ENCODE measurements around the gene C16orf92. TPM values are rescaled to one million over a fixed set of nuclear protein-coding genes. Genes with fewer than 3 reads are reported as not detected.
A peak's percentile ranks its signal among the peaks of the same experiment; 100 is the strongest.
"Not testable (repeated sequence)": the region's sequence is repeated elsewhere in the genome, so short reads cannot be mapped to it uniquely, and the experiment has no call there.

Gene C16orf92
- total and polyA plus RNA-seq, 5 donors, result not detected

GRCh38 chr16:30007378-30007895 is 15.6 kb upstream of the C16orf92 start:
- Histone ChIP-seq H3K9me3 (ENCODE audit: control insufficient read depth, low read length) (no peaks in the 10 kb centered on the region), H3K4me1 (ENCODE audit: control insufficient read depth, insufficient read depth, low read length) (no peaks in the 10 kb centered on the region), H3K27ac (ENCODE audit: low read length) (no peak overlapping the region), H3K27me3 (ENCODE audit: control insufficient read depth, insufficient read depth) (no peaks in the 10 kb centered on the region), H3K4me3 (ENCODE audit: low read length) (no peak overlapping the region)
- DNase-seq (peak in 1 of 3 donors; percentile 22), ATAC-seq (no peak)
- intact Hi-C loops (cut with DNase I), result no loop called here
- 70% methylated on average over 11 of the region's 11 CpGs for WGBS

GRCh38 chr16:30009085-30009862 is 13.7 kb upstream of the C16orf92 start:
- peak in 2 of 3 donors; percentile 45 to 49 for DNase-seq
- H3K27ac ChIP-seq (ENCODE audit: low read length), result no peak overlapping the region
- intact Hi-C loops (cut with DNase I), result no loop called here
- H3K9me3 ChIP-seq (ENCODE audit: control insufficient read depth, low read length), result no peaks in the 10 kb centered on the region
- H3K27me3 ChIP-seq (ENCODE audit: control insufficient read depth, insufficient read depth), result no peaks in the 10 kb centered on the region
- ATAC-seq, result no peak
- no peak overlapping the region for H3K4me3 ChIP-seq (ENCODE audit: low read length)
- 43% methylated on average over 26 of the region's 26 CpGs for WGBS
- H3K4me1 ChIP-seq (ENCODE audit: control insufficient read depth, insufficient read depth, low read length), result no peaks in the 10 kb centered on the region

DNA sequence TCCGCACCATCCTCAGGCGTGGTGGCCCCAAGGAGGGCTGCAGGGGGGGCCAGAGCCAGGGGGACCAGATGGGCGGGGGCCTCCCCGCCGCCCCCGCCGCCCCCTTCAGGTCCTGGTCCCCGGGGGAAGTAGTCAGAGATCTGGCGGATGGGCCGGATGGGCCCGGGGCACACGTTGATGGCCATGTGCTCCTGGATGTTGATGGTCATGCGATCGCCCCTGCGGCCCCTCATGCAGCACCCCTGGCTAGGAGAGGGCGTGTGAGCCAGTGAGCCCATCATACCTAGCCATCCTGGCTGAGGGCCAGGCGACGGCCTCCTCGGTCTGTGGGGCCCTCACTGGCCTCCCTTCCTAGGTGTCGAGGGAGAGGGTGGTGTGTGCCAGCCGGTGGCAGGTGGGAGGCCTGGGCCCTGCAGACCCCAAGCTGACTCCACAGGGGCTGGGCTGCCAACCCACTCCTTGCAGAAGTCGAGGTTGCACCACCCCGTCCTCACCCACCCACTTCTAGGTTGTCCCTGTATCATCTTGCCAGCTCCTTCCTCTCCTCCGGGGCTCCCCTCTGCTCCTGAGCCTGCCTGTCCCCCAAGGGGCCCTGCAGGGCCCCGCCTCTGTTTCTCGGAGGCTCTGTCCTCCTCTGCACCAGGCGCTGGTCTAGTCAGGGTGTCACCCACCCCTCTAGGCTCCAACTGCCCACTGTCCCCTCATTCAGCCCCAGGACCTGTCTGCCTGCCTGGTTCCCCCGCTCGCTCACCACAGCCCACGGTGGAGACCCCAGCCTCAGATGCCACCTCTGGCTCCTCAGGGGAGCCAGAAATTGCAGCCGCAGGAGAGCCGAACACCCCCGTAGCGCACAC is 12.8 kb upstream of the C16orf92 start:
- ATAC-seq (no peak), DNase-seq (peak in 2 of 3 donors; percentile 56 to 59)
- Histone ChIP-seq H3K27ac (ENCODE audit: low read length) (no peak overlapping the region), H3K27me3 (ENCODE audit: control insufficient read depth, insufficient read depth) (no peaks in the 10 kb centered on the region), H3K4me1 (ENCODE audit: control insufficient read depth, insufficient read depth, low read length) (no peaks in the 10 kb centered on the region), H3K4me3 (ENCODE audit: low read length) (peak overlapping the region; percentile 31), H3K9me3 (ENCODE audit: control insufficient read depth, low read length) (no peaks in the 10 kb centered on the region)
- intact Hi-C loops (cut with DNase I), result no loop called here
- 24% methylated on average over 34 of the region's 34 CpGs for WGBS

DNA sequence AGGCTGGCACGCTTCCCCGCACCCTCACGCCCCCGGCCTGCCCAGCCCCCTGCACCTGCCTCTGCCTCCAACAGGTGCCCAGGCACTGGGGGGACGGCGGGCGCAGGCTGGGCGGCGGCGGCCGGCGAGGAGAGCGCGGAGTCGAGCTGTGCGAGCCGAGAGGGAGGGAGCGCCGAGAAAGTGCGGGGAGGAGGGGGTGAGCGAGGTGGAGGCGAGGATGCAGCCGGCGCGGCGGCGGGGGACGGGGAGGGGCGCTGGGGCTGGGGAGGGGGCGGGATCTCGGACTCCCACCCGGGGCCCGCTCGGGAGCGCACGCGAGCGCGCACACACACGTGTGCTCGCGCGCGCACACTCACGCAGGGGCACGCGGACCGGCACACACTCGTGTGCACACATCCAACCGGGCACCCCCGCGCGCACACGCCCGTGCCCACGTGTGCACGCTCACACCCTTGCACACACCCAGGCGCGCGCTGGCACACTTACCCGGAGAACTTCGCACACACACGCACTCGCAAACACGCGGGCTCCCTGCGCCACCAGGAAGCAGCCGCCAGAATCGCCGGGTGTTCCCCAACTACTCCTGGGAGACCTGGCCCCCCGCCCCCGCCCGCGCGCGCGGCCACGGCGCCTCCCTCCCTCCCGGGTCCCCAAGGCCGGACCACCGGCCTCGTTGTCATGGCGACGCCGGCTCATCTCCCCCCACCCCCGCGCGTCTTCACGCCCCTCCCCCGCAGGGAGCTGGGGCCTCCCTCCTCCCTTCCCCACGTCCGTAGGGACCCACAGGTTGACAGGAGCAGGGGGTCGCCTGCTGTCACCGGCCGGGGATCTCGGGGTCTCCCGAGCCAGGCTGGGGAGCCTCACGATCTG is 11.9 kb upstream of the C16orf92 start, which contains the start of gene DOC2A:
Gene DOC2A (minus strand): TSS at position 184 of the 870 bp plus-strand sequence. CDS start 805 bp downstream, outside the sequence.
- under 1% methylated on average over 99 of the region's 99 CpGs for WGBS
- no peaks in the 10 kb centered on the region for H3K27me3 ChIP-seq (ENCODE audit: control insufficient read depth, insufficient read depth)
- no peaks in the 10 kb centered on the region for H3K4me1 ChIP-seq (ENCODE audit: control insufficient read depth, insufficient read depth, low read length)
- intact Hi-C loops (cut with DNase I), result no loop called here
- H3K9me3 ChIP-seq (ENCODE audit: control insufficient read depth, low read length), result no peaks in the 10 kb centered on the region
- no peak within 1 kb of the TSS for H3K27ac ChIP-seq (ENCODE audit: low read length)
- peak within 1 kb of the TSS; percentile 31 for H3K4me3 ChIP-seq (ENCODE audit: low read length)
- DNase-seq (peak in 2 of 3 donors; percentile 56 to 59), ATAC-seq (peak in 1 of 2 donors; percentile 22)

GRCh38 chr16:30011714-30012504 is 11.1 kb upstream of the C16orf92 start:
- DNase-seq (peak in 2 of 3 donors; percentile 36 to 37), ATAC-seq (peak in 1 of 2 donors; percentile 17)
- Histone ChIP-seq H3K4me1 (ENCODE audit: control insufficient read depth, insufficient read depth, low read length) (no peaks in the 10 kb centered on the region), H3K4me3 (ENCODE audit: low read length) (no peak overlapping the region), H3K9me3 (ENCODE audit: control insufficient read depth, low read length) (no peaks in the 10 kb centered on the region), H3K27ac (ENCODE audit: low read length) (no peak overlapping the region), H3K27me3 (ENCODE audit: control insufficient read depth, insufficient read depth) (no peaks in the 10 kb centered on the region)
- intact Hi-C loops (cut with DNase I), result no loop called here
- WGBS, result 17% methylated on average over 31 of the region's 31 CpGs

- H3K9me3 ChIP-seq (ENCODE audit: control insufficient read depth, low read length); H3K4me3 ChIP-seq (ENCODE audit: low read length); H3K27me3 ChIP-seq (ENCODE audit: control insufficient read depth, insufficient read depth); H3K4me1 ChIP-seq (ENCODE audit: control insufficient read depth, insufficient read depth, low read length); intact Hi-C loops (cut with DNase I); H3K27ac ChIP-seq (ENCODE audit: low read length); ATAC-seq: not testable (repeated sequence)
- peak in 1 of 3 donors; percentile 31 for DNase-seq
- 81% methylated on average over 14 of the region's 14 CpGs for WGBS
These were observed 10.4 kb upstream of the C16orf92 start for GRCh38 chr16:30012598-30012997.

GRCh38 chr16:30015450-30015849 is 7.5 kb upstream of the C16orf92 start:
- ATAC-seq; H3K4me1 ChIP-seq (ENCODE audit: control insufficient read depth, insufficient read depth, low read length); H3K27me3 ChIP-seq (ENCODE audit: control insufficient read depth, insufficient read depth); H3K27ac ChIP-seq (ENCODE audit: low read length); H3K4me3 ChIP-seq (ENCODE audit: low read length); DNase-seq; H3K9me3 ChIP-seq (ENCODE audit: control insufficient read depth, low read length): not testable (repeated sequence)
- 85% methylated on average over 7 of the region's 7 CpGs for WGBS
- intact Hi-C loops (cut with DNase I), result loop anchor here in 1 of 4 donors (5.0 kb wide), 1 partner anchor 313 kb away; no protein-coding TSS in a partner anchor

- no peak overlapping the region for H3K27ac ChIP-seq (ENCODE audit: low read length)
- WGBS, result 69% methylated on average over 8 of the region's 8 CpGs
- DNase-seq (no peak), ATAC-seq (no peak)
- H3K9me3 ChIP-seq (ENCODE audit: control insufficient read depth, low read length), result no peaks in the 10 kb centered on the region
- no peaks in the 10 kb centered on the region for H3K4me1 ChIP-seq (ENCODE audit: control insufficient read depth, insufficient read depth, low read length)
- intact Hi-C loops (cut with DNase I), result loop anchor here in 1 of 4 donors (5.0 kb wide), 1 partner anchor 314 kb away; no protein-coding TSS in a partner anchor
- no peaks in the 10 kb centered on the region for H3K27me3 ChIP-seq (ENCODE audit: control insufficient read depth, insufficient read depth)
- H3K4me3 ChIP-seq (ENCODE audit: low read length), result no peak overlapping the region
These were observed 6.3 kb upstream of the C16orf92 start for GRCh38 chr16:30016555-30017276.

- WGBS, result 98% methylated on average over 2 of the region's 2 CpGs
- Histone ChIP-seq H3K27ac (ENCODE audit: low read length) (no peak overlapping the region), H3K4me1 (ENCODE audit: control insufficient read depth, insufficient read depth, low read length) (no peaks in the 10 kb centered on the region), H3K4me3 (ENCODE audit: low read length) (no peak overlapping the region), H3K27me3 (ENCODE audit: control insufficient read depth, insufficient read depth) (no peaks in the 10 kb centered on the region), H3K9me3 (ENCODE audit: control insufficient read depth, low read length) (no peaks in the 10 kb centered on the region)
- ATAC-seq (no peak), DNase-seq (no peak)
- intact Hi-C loops (cut with DNase I), result loop anchor here in 1 of 4 donors (5.0 kb wide), 1 partner anchor 315 kb away; no protein-coding TSS in a partner anchor
These were observed 5.7 kb upstream of the C16orf92 start for GRCh38 chr16:30017277-30017656.

All from right cardiac atrium (tissue), 5 donors.